Mucosa of rectum (tissue), 2 donors: ENCODE data around the gene GPRC5D.

Experiments used
- H3K27ac ChIP-seq, 2 donors: one replicate each; pipeline ENCODE4 v1.7.0; 2013; ENCODE audit warnings: inconsistent platforms in 2 of 2, low read depth in 2 of 2, low read length in 2 of 2
- H3K27me3 ChIP-seq, 2 donors: one replicate each; pipeline ENCODE4 v1.7.0; 2013; ENCODE audit warnings: low read length in 2 of 2; ENCODE audit not compliant: control insufficient read depth in 2 of 2, insufficient read depth in 2 of 2
- H3K36me3 ChIP-seq, 2 donors: one replicate each; pipeline ENCODE4 v1.7.0; 2013; ENCODE audit warnings: low read length in 2 of 2; ENCODE audit not compliant: control insufficient read depth in 2 of 2, insufficient read depth in 2 of 2
- H3K4me1 ChIP-seq, 2 donors: one replicate each; pipeline ENCODE4 v1.7.0; 2013; ENCODE audit warnings: low read length in 2 of 2, mild to moderate bottlenecking in 1 of 2; ENCODE audit not compliant: control insufficient read depth in 2 of 2, insufficient read depth in 2 of 2
- H3K4me3 ChIP-seq, 2 donors: one replicate each; pipeline ENCODE4 v1.7.0; 2013; ENCODE audit warnings: low read length in 2 of 2
- H3K9ac ChIP-seq, 2 donors: one replicate each; pipeline ENCODE4 v1.7.0; 2013; ENCODE audit warnings: low read length in 2 of 2, low read depth in 1 of 2, mild to moderate bottlenecking in 1 of 2
- H3K9me3 ChIP-seq, 2 donors: one replicate each; pipeline ENCODE4 v1.7.0; 2013; ENCODE audit warnings: low read length in 2 of 2; ENCODE audit not compliant: control insufficient read depth in 2 of 2
- donor health status: healthy.
- donor health status: Normal muscosa, but diverticular disease.

Gene GPRC5D

GRCh38 chr12:12995088-12995487 is 43.1 kb upstream of the GPRC5D start:
- Histone ChIP-seq H3K27ac (no peak overlapping the region), H3K36me3 (no peaks in the 10 kb centered on the region), H3K9ac (no peak overlapping the region), H3K9me3 (no peaks in the 10 kb centered on the region), H3K4me3 (no peak overlapping the region), H3K4me1 (peaks cover 12 to 26% of the 10 kb centered on the region in 2 donors), H3K27me3 (no peaks in the 10 kb centered on the region)

GRCh38 chr12:12993367-12993766 is 41.4 kb upstream of the GPRC5D start:
- Histone ChIP-seq H3K27me3 (no peaks in the 10 kb centered on the region), H3K4me3 (no peak overlapping the region), H3K9me3 (no peaks in the 10 kb centered on the region), H3K4me1 (peaks cover 6 to 15% of the 10 kb centered on the region in 2 donors), H3K36me3 (peaks cover 9% of the 10 kb centered on the region in 2 donors), H3K27ac (peak overlapping the region in 1 of 2 donors; percentile 7), H3K9ac (no peak overlapping the region)

DNA sequence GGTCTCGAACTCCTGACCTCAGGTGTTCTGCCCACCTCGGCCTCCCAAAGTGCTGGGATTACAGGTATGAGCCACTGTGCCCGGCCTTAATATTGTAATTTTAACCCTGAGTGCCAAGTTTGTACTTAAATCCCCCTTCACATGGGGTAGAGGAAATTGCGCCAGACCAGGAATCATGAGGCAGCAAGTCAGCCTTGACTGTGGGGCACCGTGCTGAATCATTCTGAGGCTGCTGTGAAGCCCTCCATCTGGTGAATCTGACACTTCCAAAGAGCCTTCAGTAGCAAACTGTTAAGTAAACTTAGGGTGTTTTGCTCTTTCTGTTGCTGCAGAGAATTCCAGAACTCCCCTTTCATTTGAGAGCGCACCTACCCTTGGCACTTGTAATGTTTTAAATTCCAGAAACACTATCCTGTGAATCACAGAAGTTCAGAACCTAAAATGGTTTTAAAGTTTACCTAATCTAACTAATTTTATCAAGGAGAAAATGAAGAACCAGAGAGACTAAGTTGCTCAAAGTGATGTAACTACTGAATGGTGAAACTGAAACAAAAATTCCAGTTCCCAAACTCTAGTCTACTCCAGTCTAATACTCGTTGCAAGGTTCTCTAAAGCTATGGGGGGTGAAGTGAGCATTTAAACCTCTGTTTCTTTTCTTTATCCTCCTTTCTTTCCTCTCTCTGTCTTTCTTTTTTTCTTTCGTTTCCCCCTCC is 40.6 kb upstream of the GPRC5D start:
- Histone ChIP-seq H3K9me3 (no peaks in the 10 kb centered on the region), H3K4me1 (peaks cover 5 to 13% of the 10 kb centered on the region in 2 donors), H3K4me3 (no peak overlapping the region), H3K36me3 (peaks cover 10% of the 10 kb centered on the region in 2 donors), H3K9ac (peak overlapping the region in 1 of 2 donors; percentile 14), H3K27ac (peak overlapping the region; percentile 57 to 61), H3K27me3 (no peaks in the 10 kb centered on the region)

DNA sequence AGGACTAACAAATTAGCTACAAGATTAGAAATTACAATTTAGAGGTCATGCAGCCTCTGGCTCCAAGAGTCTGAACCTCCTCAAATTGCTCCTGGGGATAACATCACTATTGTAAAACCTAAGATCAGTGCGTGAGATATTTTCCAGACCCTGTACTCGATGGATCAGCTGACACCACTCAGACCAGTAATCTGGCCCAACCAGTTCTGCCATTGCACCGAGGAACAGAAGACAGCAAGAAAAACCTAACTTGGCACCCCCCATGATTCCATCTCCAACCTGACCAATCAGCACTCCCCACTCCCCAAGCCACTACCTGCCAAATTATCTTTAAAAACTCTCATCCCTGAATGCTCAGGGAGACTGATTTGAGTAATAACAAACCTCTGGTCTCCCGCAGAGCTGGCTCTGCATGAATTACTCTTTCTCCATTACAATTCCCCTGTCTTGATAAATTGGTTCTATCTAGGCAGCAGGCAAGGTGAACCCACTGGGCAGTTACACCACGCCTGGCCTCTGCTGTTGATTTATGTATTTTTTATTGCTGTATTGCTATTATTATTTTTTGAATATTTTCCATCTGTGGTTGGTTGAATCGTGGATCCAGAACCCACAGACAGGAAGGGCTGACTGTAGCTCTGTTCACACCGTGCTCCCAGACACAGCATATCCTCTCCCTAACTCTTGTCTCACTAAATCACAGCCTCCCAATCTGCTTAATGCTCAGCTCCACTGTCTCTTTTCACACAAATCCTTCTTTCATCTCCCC is 38.9 kb upstream of the GPRC5D start:
- Histone ChIP-seq H3K27ac (no peak overlapping the region), H3K9ac (no peak overlapping the region), H3K9me3 (no peaks in the 10 kb centered on the region), H3K4me3 (no peak overlapping the region), H3K36me3 (peaks cover 20 to 22% of the 10 kb centered on the region in 2 donors), H3K27me3 (no peaks in the 10 kb centered on the region), H3K4me1 (peaks cover 5 to 13% of the 10 kb centered on the region in 2 donors)

GRCh38 chr12:12987421-12987820 is 35.5 kb upstream of the GPRC5D start:
- no peak overlapping the region for H3K4me3 ChIP-seq
- H3K4me1 ChIP-seq = peaks cover 8 to 16% of the 10 kb centered on the region in 2 donors
- no peaks in the 10 kb centered on the region for H3K27me3 ChIP-seq
- no peak overlapping the region for H3K27ac ChIP-seq
- no peak overlapping the region for H3K9ac ChIP-seq
- peaks cover 20 to 23% of the 10 kb centered on the region in 2 donors for H3K36me3 ChIP-seq
- no peaks in the 10 kb centered on the region for H3K9me3 ChIP-seq

DNA sequence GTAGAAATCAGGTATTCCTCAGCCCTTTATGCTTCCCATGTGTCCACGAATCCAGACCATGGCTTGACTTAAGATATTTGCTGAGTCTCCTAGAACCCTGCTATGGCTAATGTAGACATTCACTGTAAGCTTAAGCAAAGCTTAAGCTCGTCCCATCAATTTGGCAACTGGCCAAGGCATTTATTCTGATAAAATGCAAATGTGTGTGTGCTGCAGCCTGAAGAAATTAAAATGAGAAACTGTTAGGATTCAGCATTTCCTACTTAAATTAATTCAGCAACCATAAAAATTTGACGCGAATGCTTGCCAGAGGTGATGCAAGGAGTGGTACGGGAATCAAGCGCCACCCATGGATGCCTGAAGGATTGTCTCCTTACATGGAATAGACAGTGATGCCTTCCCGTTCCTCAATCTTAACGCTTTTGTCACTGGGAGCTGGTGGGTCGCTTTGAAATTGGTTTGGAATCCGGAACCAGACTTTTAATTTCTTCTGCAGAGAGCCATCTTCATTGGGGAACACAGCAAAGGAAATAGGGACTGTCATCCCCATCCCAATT is 34.9 kb upstream of the GPRC5D start:
- Histone ChIP-seq H3K9ac (no peak overlapping the region), H3K27ac (no peak overlapping the region), H3K4me3 (no peak overlapping the region), H3K27me3 (no peaks in the 10 kb centered on the region), H3K9me3 (no peaks in the 10 kb centered on the region), H3K36me3 (peaks cover 20 to 23% of the 10 kb centered on the region in 2 donors), H3K4me1 (peaks cover 7 to 12% of the 10 kb centered on the region in 2 donors)

DNA sequence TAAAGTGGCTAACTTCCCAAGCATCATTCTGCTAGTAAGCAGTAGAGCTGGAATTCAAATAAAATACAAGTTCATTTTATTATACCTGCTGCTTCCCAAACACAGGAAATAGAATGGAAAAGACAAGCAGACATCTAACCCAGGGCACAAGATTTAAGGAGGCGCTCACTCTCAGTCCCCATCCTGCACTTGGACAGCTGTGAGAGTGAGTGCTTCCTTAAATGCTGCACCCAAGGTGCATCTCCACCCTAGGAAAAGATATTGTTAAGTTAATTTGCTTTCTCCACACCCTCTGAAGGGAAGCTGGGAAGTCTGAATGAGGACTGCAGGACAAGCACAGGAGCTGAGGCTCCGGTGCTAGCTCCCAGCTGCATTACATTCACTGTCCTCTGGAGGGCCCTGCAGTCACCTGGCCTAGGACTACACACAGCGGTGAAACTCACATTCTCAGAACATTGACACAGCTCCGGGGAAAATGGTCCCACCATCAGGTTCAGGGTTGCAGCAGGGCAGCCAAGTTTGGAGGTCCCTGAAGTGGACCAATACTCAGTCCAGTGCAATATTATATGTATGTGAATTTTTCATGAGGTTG is 33.9 kb upstream of the GPRC5D start:
- no peak overlapping the region for H3K9ac ChIP-seq
- peaks cover 3% of the 10 kb centered on the region in 2 donors for H3K4me1 ChIP-seq
- H3K27me3 ChIP-seq = no peaks in the 10 kb centered on the region
- no peak overlapping the region for H3K27ac ChIP-seq
- H3K9me3 ChIP-seq = no peaks in the 10 kb centered on the region
- H3K4me3 ChIP-seq = no peak overlapping the region
- H3K36me3 ChIP-seq = peaks cover 23 to 31% of the 10 kb centered on the region in 2 donors

GRCh38 chr12:12984149-12984548 is 32.2 kb upstream of the GPRC5D start:
- H3K9ac ChIP-seq = no peak overlapping the region
- no peak overlapping the region for H3K4me3 ChIP-seq
- H3K4me1 ChIP-seq = peaks cover 3% of the 10 kb centered on the region in 2 donors
- H3K9me3 ChIP-seq = no peaks in the 10 kb centered on the region
- H3K36me3 ChIP-seq = peaks cover 26 to 38% of the 10 kb centered on the region in 2 donors
- H3K27me3 ChIP-seq = no peaks in the 10 kb centered on the region
- no peak overlapping the region for H3K27ac ChIP-seq

DNA sequence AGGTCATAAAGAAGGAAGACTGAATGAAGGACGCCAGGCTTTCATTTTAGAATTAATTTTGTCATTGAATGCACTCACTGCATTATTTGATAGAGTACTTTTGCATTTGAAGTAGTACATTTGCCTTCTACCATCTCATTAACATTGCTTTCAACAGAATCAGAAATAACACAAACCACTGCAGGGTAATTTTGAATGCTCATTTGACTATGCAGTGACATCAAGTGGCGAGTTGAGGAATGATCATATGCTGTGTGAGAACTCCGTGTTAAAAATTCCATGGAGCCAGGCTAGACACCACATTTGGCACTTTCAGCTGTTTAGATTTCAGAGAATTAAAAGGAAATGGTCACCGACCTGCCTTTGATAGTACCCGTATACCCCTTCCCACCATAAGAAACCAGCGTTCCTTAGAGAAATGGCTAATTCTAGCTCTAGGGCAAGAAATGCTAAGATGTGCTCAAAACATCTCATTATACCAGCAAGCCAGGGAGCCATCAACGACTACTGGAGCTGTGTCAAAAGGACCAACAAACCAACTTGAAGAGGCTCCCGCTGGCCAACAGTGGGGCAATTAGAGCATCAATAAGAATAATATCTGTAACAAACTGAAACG is 31.6 kb upstream of the GPRC5D start:
- Histone ChIP-seq H3K9ac (no peak overlapping the region), H3K36me3 (peaks cover 21 to 35% of the 10 kb centered on the region in 2 donors), H3K27ac (no peak overlapping the region), H3K27me3 (no peaks in the 10 kb centered on the region), H3K4me3 (no peak overlapping the region), H3K9me3 (no peaks in the 10 kb centered on the region), H3K4me1 (peaks cover 3% of the 10 kb centered on the region in 2 donors)
